ENCODE data around the gene GPR55. TPM values are rescaled to one million over a fixed set of nuclear protein-coding genes. Genes with fewer than 3 reads are reported as not detected.

GPR55 gene
- total RNA-seq, 1 experiment from 2014 or later, result not detected

DNA sequence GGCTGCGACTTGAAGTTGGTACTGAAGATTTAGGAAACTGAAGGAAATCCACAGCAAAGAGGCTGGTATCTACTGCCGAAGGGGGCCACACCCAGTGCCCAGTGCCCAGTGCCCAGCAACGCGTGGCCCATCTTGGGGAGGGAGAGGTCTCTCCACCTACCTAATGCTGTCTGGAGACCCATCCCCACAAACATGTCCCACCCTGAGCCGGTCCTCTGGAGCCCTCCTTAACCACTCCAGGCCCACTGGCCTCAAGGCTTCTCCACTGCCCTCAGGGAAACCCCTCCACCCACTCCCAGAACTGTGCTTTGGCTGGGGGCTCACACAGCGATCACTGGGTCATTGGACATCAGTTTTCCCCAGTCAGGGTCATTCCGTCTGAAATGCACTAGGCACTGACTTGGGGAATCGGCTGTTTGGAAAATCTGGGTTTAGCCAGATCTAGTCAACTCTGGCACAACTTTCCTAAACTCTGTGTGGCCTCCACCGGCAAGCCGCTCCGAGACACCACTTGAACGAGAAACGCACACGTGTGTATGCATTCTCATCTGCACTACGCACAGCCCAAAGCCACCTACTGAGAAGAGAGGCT, 20.1 kb downstream of the GPR55 start:
- no peak overlapping the region for H3K27ac Mint-ChIP-seq

More for the DNA sequence above, 20.1 kb downstream of the GPR55 start:
- Histone ChIP-seq H3K79me2 (ENCODE audit: insufficient read depth, low read length) (no peaks in the 10 kb centered on the region), H3K27me3 (ENCODE audit: insufficient read depth, low read length) (no peaks in the 10 kb centered on the region), H3T11ph (ENCODE audit: low read length) (no peak overlapping the region), H3K23me2 (ENCODE audit: insufficient read length, low read depth, low read length, poor library complexity, severe bottlenecking) (no peaks in the 10 kb centered on the region), H3K4ac (ENCODE audit: low read depth, low read length) (no peak overlapping the region), H4K20me1 (ENCODE audit: control insufficient read depth, insufficient read depth, insufficient read length) (no peaks in the 10 kb centered on the region), H3K4me2 (ENCODE audit: insufficient read depth, insufficient read length, low read length) (no peak overlapping the region), H2BK15ac (ENCODE audit: low read depth, low read length) (no peak overlapping the region), H3K14ac (ENCODE audit: insufficient read depth, low read length) (no peak overlapping the region), H3K56ac (ENCODE audit: insufficient read length, low read depth, low read length) (no peak overlapping the region), H4K8ac (replicated peaks; ENCODE audit: insufficient read length, low read depth, low read length) (no peak overlapping the region), H3K23ac (ENCODE audit: insufficient read length, low read depth, low read length) (no peak overlapping the region), H2BK12ac (ENCODE audit: insufficient read length, low read depth, low read length) (no peak overlapping the region), H2BK20ac (ENCODE audit: low read depth, low read length, poor library complexity, severe bottlenecking) (no peak overlapping the region), H2BK120ac (ENCODE audit: low read depth, low read length, poor library complexity, severe bottlenecking) (no peak overlapping the region), H2AFZ (ENCODE audit: low read length) (no peak overlapping the region), H3K79me1 (ENCODE audit: insufficient read depth, low read depth, low read length, poor library complexity, severe bottlenecking) (no peaks in the 10 kb centered on the region), H3K9me3 (ENCODE audit: control insufficient read depth, low read depth, low read length) (no peaks in the 10 kb centered on the region), H4K91ac (ENCODE audit: insufficient read length, low read depth, low read length) (no peak overlapping the region), H4K5ac (ENCODE audit: insufficient read length, low read depth, low read length) (no peak overlapping the region), H3K9ac (ENCODE audit: extremely low read depth, insufficient read length, low read length) (no peak overlapping the region), H2AK5ac (ENCODE audit: insufficient read length, low read length) (no peak overlapping the region), H2BK5ac (ENCODE audit: insufficient read length, low read length) (no peak overlapping the region), H3K27ac (ENCODE audit: insufficient read length, low read depth, low read length) (no peak overlapping the region), H3K4me1 (ENCODE audit: insufficient read depth, low read length) (peaks cover 13% of the 10 kb centered on the region; the same call in 1 of the 2 replicates), H3K18ac (ENCODE audit: insufficient read length, low read depth, low read length) (no peak overlapping the region)
- H3K27me3 Mint-ChIP-seq (ENCODE audit: low read depth), result peaks cover 64% of the 10 kb centered on the region
- H3K4me3 Mint-ChIP-seq, result no peak overlapping the region
- peak; percentile 25 for DNase-seq
- no CpG with 5 or more reads among the region's 15 CpGs for WGBS (ENCODE audit: extremely low coverage, insufficient read length, low lambda C conversion rate)
- peaks cover 52 to 57% of the 10 kb centered on the region in 2 experiments for H3K4me1 Mint-ChIP-seq
- TF ChIP-seq CTCF (conservative IDR thresholded peaks at IDR 0.05), result no peak
- no peaks in the 10 kb centered on the region for H3K36me3 Mint-ChIP-seq (ENCODE audit: insufficient read depth in 1 of 3, low read depth in 3 of 3)
- no peaks in the 10 kb centered on the region; a peak in 1 of 5 replicates for H3K9me3 Mint-ChIP-seq
